ENCODE results near the gene NPBWR2.

Gene NPBWR2

DNA sequence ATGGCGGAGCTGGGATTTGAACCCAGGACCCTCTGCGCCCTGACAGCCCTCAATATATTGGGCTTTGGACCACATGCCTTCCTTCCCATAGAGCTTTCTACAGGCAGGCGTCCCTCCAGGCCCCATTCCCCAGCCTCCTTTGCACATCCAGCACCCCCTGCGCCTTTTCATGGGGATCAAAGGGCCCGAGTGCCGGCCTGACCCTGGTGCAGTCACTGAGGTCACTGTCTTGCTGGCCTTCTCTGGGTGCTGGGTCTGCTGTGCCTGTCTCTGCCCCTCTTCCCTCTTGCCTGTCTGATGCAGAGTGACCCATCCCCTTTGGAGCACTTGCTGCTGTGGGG lies 25.8 kb downstream of the NPBWR2 start:
- peaks cover 10% of the 10 kb centered on the region for H3K4me1 ChIP-seq (ENCODE audit: control insufficient read depth, insufficient read depth, low read length)
- H3K27ac ChIP-seq (ENCODE audit: extremely low read depth, low read depth, low read length) = no peak overlapping the region
- CTCF ChIA-PET = interaction anchor here (0.9 kb wide), 1 partner anchor 21 kb away, joined by 3 read pairs; no protein-coding TSS in a partner anchor
- no peaks in the 10 kb centered on the region for H3K9me3 ChIP-seq (ENCODE audit: control insufficient read depth, insufficient read depth, low read depth, low read length)
- H3K4me3 ChIP-seq (ENCODE audit: low read depth, low read length) = no peak overlapping the region
- TF ChIP-seq ZBTB6 (tag by site-specific recombination; IDR thresholded peaks at IDR 0.05) (no peak), ZXDB (tag by site-specific recombination; IDR thresholded peaks at IDR 0.05) (no peak), ZNF24 (tag by site-specific recombination; IDR thresholded peaks at IDR 0.05) (no peak), GFI1B (tag by site-specific recombination; IDR thresholded peaks at IDR 0.05) (no peak), ZNF555 (tag by site-specific recombination; conservative IDR thresholded peaks at IDR 0.05) (no peak), ZNF560 (tag by site-specific recombination; IDR thresholded peaks at IDR 0.05; ENCODE audit: borderline replicate concordance) (no peak), ZNF114 (tag by site-specific recombination; IDR thresholded peaks at IDR 0.05) (no peak), ZNF571 (tag by site-specific recombination; IDR thresholded peaks at IDR 0.05) (no peak), RBAK (tag by site-specific recombination; IDR thresholded peaks at IDR 0.05) (no peak)
- no peaks in the 10 kb centered on the region for H3K36me3 ChIP-seq (ENCODE audit: control insufficient read depth in 2 of 2, insufficient read depth in 1 of 2, low read length in 2 of 2)
- POLR2A ChIA-PET = interaction anchor here (2.9 kb wide), 1 partner anchor 19 kb away, joined by 13 read pairs; the partner anchor contains the start of gene TCEA2

- ChIA-PET CTCF (interaction anchor here (0.7 to 1.1 kb wide), 4 partner anchors 11 to 41 kb away, joined by 3 read pairs; no protein-coding TSS in a partner anchor), POLR2A (interaction anchor here (1.8 to 2.9 kb wide), 2 partner anchors 18 to 19 kb away, joined by 6 to 13 read pairs; partner anchors contain the start of gene TCEA2)
- peaks cover 10% of the 10 kb centered on the region for H3K4me1 ChIP-seq (ENCODE audit: control insufficient read depth, insufficient read depth, low read length)
- peaks cover 0 to 2% of the 10 kb centered on the region in 2 experiments; a peak in 1 of 3 replicates for H3K36me3 ChIP-seq (ENCODE audit: control insufficient read depth in 2 of 2, insufficient read depth in 1 of 2, low read length in 2 of 2)
- no peaks in the 10 kb centered on the region for H3K9me3 ChIP-seq (ENCODE audit: control insufficient read depth, insufficient read depth, low read depth, low read length)
- H3K27ac ChIP-seq (ENCODE audit: extremely low read depth, low read depth, low read length) = no peak overlapping the region
- TF ChIP-seq HOXA7 (CRISPR knock-in tag; IDR thresholded peaks at IDR 0.05; ENCODE audit: borderline replicate concordance) (no peak), ZNF292 (tag by site-specific recombination; IDR thresholded peaks at IDR 0.05; ENCODE audit: borderline replicate concordance, low read depth) (no peak), ZNF114 (tag by site-specific recombination; IDR thresholded peaks at IDR 0.05) (no peak), ZFP3 (tag by site-specific recombination; IDR thresholded peaks at IDR 0.05; ENCODE audit: low read depth) (no peak), ZNF626 (tag by site-specific recombination; IDR thresholded peaks at IDR 0.05) (no peak), ZNF624 (tag by site-specific recombination; IDR thresholded peaks at IDR 0.05) (no peak), ZNF391 (tag by site-specific recombination; IDR thresholded peaks at IDR 0.05; ENCODE audit: borderline replicate concordance, low read depth) (no peak), PRDM1 (tag by site-specific recombination; IDR thresholded peaks at IDR 0.05) (no peak), ZBTB8A (tag by site-specific recombination; IDR thresholded peaks at IDR 0.05) (no peak), ZNF140 (tag by site-specific recombination; IDR thresholded peaks at IDR 0.05) (no peak), BCL11A (tag by site-specific recombination; IDR thresholded peaks at IDR 0.05; ENCODE audit: low read depth) (peak; percentile 85), ZNF26 (tag by site-specific recombination; IDR thresholded peaks at IDR 0.05) (no peak), ZNF514 (tag by site-specific recombination; IDR thresholded peaks at IDR 0.05) (no peak), BCL11B (tag by site-specific recombination; IDR thresholded peaks at IDR 0.05; ENCODE audit: low read depth) (peak; percentile 69), GLIS2 (tag by site-specific recombination; IDR thresholded peaks at IDR 0.05) (peak; percentile 34; the same call in 1 of the 2 replicates), ZNF670 (tag by site-specific recombination; IDR thresholded peaks at IDR 0.05; ENCODE audit: low read depth) (no peak), ZNF510 (tag by site-specific recombination; IDR thresholded peaks at IDR 0.05; ENCODE audit: insufficient replicate concordance) (no peak)
- H3K4me3 ChIP-seq (ENCODE audit: low read depth, low read length) = no peak overlapping the region
These were observed 26.3 kb downstream of the NPBWR2 start for GRCh38 chr20:64080813-64081623.
